K562 (cell line): Measurements from ENCODE around the gene PRRT1. TPM values are rescaled to one million over a fixed set of nuclear protein-coding genes. Genes with fewer than 3 reads are reported as not detected.

Experiments
- CLOCK ChIP-seq: fragments of 250-450 bp; sonication (Bioruptor Pico); IDR thresholded peaks from 2 replicates; pipeline ENCODE4 v1.4.0; 2020; ENCODE audit warnings: mild to moderate bottlenecking, moderate library complexity, borderline replicate concordance
- E2F6 ChIP-seq, 2 experiments: IDR thresholded peaks; 2 replicates each; pipeline ENCODE4 v1.6.1; 2011; ENCODE audit warnings: borderline replicate concordance in 1 of 2, control low read depth in 1 of 2, low read depth in 1 of 2, low read length in 1 of 2, mild to moderate bottlenecking in 1 of 2, mixed read lengths in 1 of 2, moderate library complexity in 1 of 2; ENCODE audit not compliant: insufficient read depth in 1 of 2, insufficient read length in 1 of 2, poor library complexity in 1 of 2, severe bottlenecking in 1 of 2; ENCODE audit errors: extremely low read depth in 1 of 2
- KHSRP ChIP-seq: fragments of 450-650 bp; IDR thresholded peaks from 2 replicates; pipeline ENCODE4 v1.6.1; 2017
- MAZ ChIP-seq, 2 experiments: fragments of 450-650 bp in 1 of 2; sonication (generic) in 1 of 2; formaldehyde crosslinking; IDR thresholded peaks in 1 of 2; conservative IDR thresholded peaks in 1 of 2; 2 replicates each; pipeline versions ENCODE4 v1.4.0 to v1.5.0; 2020; ENCODE audit warnings: mild to moderate bottlenecking in 1 of 2, missing genetic modification reagents in 1 of 2
- NKRF ChIP-seq: fragments of 450-650 bp; IDR thresholded peaks from 2 replicates; pipeline ENCODE4 v1.6.1; 2016; ENCODE audit warnings: borderline replicate concordance
- NR1H2 ChIP-seq: sonication (generic); formaldehyde crosslinking; IDR thresholded peaks from 2 replicates; pipeline ENCODE4 v1.4.0; 2020; ENCODE audit warnings: mild to moderate bottlenecking, missing genetic modification reagents
- POLR2B ChIP-seq: fragments of 450-650 bp; IDR thresholded peaks from 2 replicates; pipeline ENCODE4 v1.6.1; 2018; ENCODE audit warnings: low read depth; ENCODE audit not compliant: partially characterized antibody
- TEAD4 ChIP-seq, 2 experiments: sonication (generic) in 1 of 2; formaldehyde crosslinking in 1 of 2; IDR thresholded peaks; 2 replicates each; pipeline versions ENCODE4 v1.6.1 to v1.8.0; 2012 to 2022; ENCODE audit warnings: borderline replicate concordance in 1 of 2, inconsistent platforms in 1 of 2, low read length in 1 of 2, mild to moderate bottlenecking in 1 of 2, missing genetic modification reagents in 1 of 2
- THRB ChIP-seq: fragments of 450-650 bp; formaldehyde crosslinking; conservative IDR thresholded peaks from 2 replicates; pipeline ENCODE4 v1.4.0; 2022; ENCODE audit warnings: mild to moderate bottlenecking, missing genetic modification characterization
- U2AF1 ChIP-seq: fragments of 200-400 bp; formaldehyde crosslinking; optimal IDR thresholded peaks from 2 replicates; pipeline ENCODE3; 2017; ENCODE audit warnings: mild to moderate bottlenecking, low read depth, low read length, moderate library complexity
- ZBTB26 ChIP-seq: fragments of 450-650 bp; formaldehyde crosslinking; IDR thresholded peaks from 2 replicates; pipeline ENCODE4 v1.4.0; 2022; ENCODE audit warnings: missing genetic modification characterization
- ZNF263 ChIP-seq: sonication (generic); formaldehyde crosslinking; IDR thresholded peaks from 2 replicates; pipeline ENCODE4 v1.8.0; 2022; ENCODE audit warnings: mild to moderate bottlenecking, missing genetic modification reagents, borderline replicate concordance
- polyA plus RNA-seq, 8 experiments: library from polyadenylated mRNA; depleted of rRNA in 4 of 8; stranded (reverse) in 5 of 8; unstranded in 3 of 8; fragments of >200 nt; fragmentation: Nextera tagmentation in 2 of 8; fragmentation: Illumina TruSeq in 1 of 8; extraction: Ambion mirVana in 2 of 8; extraction: Trizol in 1 of 8; gene quantifications; 2 replicates each; pipeline versions ENCODE4 v1.2.1 to v1.2.3, GENCODE V29; 2011 to 2014; ENCODE audit warnings: inconsistent platforms in 1 of 8, missing spikeins in 1 of 8
- total RNA-seq, 7 experiments: library from RNA; depleted of rRNA in 6 of 7; stranded (reverse); fragments of >200 nt in 6 of 7; fragmentation: Illumina TruSeq in 2 of 7; extraction: Trizol in 2 of 7; gene quantifications; 2 replicates each; pipeline versions ENCODE4 v1.2.1 to v1.2.3, GENCODE V29; 2011 to 2021; ENCODE audit warnings: low replicate concordance in 1 of 7

The PRRT1 gene
- total and polyA plus RNA-seq, 9 of the 15 experiments (the other 6 are each of a cell fraction or from before 2014, with no cell fraction given): 0.14 to 3.5 (median 0.41) TPM

- TF ChIP-seq NKRF (no peak), TEAD4 (IDR thresholded peaks at IDR 0.05; ENCODE audit: low read length) (no peak), TEAD4 (CRISPR knock-in tag; IDR thresholded peaks at IDR 0.05; ENCODE audit: borderline replicate concordance) (no peak), CLOCK (CRISPR knock-in tag) (no peak), ZBTB26 (CRISPR knock-in tag) (peak; percentile 64; the same call in 1 of the 2 replicates), POLR2B (peak; percentile 21), U2AF1 (no peak), E2F6 (IDR thresholded peaks at IDR 0.05; ENCODE audit: borderline replicate concordance in 1 of 2, extremely low read depth in 1 of 2, insufficient read depth in 1 of 2, insufficient read length in 1 of 2, low read depth in 1 of 2, low read length in 1 of 2, poor library complexity in 1 of 2, severe bottlenecking in 1 of 2) (no peak), NR1H2 (CRISPR knock-in tag) (no peak), THRB (CRISPR knock-in tag) (0 out of 2 replicates have a peak, but pooled peaks have one; percentile 53), ZNF263 (CRISPR knock-in tag) (peak; percentile 96), KHSRP (no peak), MAZ (CRISPR knock-in tag; conservative IDR thresholded peaks at IDR 0.05 in 1 of 2, IDR thresholded peaks at IDR 0.05 in 1 of 2) (no peak)
- TF ChIP-seq, all 486 proteins: peak for 10
Observed at GRCh38 chr6:32109114-32109764, 42.5 kb downstream of the PRRT1 start, which contains the start of gene TNXB (continued).
